Keratinocyte (primary cell): Measurements from ENCODE around the gene DZIP1L. TPM values are rescaled to one million over a fixed set of nuclear protein-coding genes. Genes with fewer than 3 reads are reported as not detected.

ENCODE experiments used
- DNase-seq: peaks from one replicate; pipeline ENCODE4 v3.0.0-alpha.2; 2011; ENCODE audit warnings: low read depth, missing footprints, low spot score
- FAIRE-seq: peaks from 2 replicates; lab custom pipeline; 2011; peaks lifted over from hg19 to GRCh38; lab: Jason Lieb, UNC
- H2AFZ ChIP-seq: 2 replicates; pipeline ENCODE4 v1.6.0; 2012; ENCODE audit warnings: low read length, control low read depth, inconsistent platforms; ENCODE audit not compliant: control insufficient read depth
- H3K27ac ChIP-seq: 2 replicates; pipeline ENCODE4 v1.5.1; 2011; ENCODE audit warnings: low read length; ENCODE audit not compliant: control insufficient read depth, insufficient read depth
- H3K27me3 ChIP-seq: 3 replicates; pipeline ENCODE4 v1.6.0; 2011; ENCODE audit warnings: low read length; ENCODE audit not compliant: control insufficient read depth, insufficient read depth; ENCODE audit errors: extremely low read depth
- H3K36me3 ChIP-seq, 2 experiments: 2 replicates in 1 of 2; 3 replicates in 1 of 2; pipeline ENCODE4 v1.5.1; 2011; ENCODE audit warnings: low read length in 2 of 2, mild to moderate bottlenecking in 1 of 2; ENCODE audit not compliant: control insufficient read depth in 2 of 2, insufficient read depth in 2 of 2; ENCODE audit errors: extremely low read depth in 1 of 2
- H3K4me1 ChIP-seq: 3 replicates; pipeline ENCODE4 v1.5.1; 2011; ENCODE audit warnings: low read length; ENCODE audit not compliant: control insufficient read depth, insufficient read depth; ENCODE audit errors: extremely low read depth
- H3K4me2 ChIP-seq: 3 replicates; pipeline ENCODE4 v1.6.0; 2011; ENCODE audit warnings: low read depth, low read length; ENCODE audit not compliant: control insufficient read depth, insufficient read depth; ENCODE audit errors: extremely low read depth
- H3K4me3 ChIP-seq, 3 experiments: fragments of 200-600 bp in 1 of 3; sonication (generic) in 1 of 3; 2 replicates in 2 of 3; 3 replicates in 1 of 3; pipeline ENCODE4 v1.5.1; 2011 to 2016; ENCODE audit warnings: low read length in 3 of 3, mild to moderate bottlenecking in 3 of 3, control low read depth in 2 of 3, inconsistent platforms in 1 of 3, low read depth in 1 of 3, mixed read lengths in 1 of 3, mixed run types in 1 of 3, moderate library complexity in 1 of 3; ENCODE audit not compliant: control insufficient read depth in 2 of 3, insufficient read depth in 2 of 3; ENCODE audit errors: extremely low read depth in 1 of 3
- H3K79me2 ChIP-seq: 2 replicates; pipeline ENCODE4 v1.6.0; 2012; ENCODE audit warnings: low read length; ENCODE audit not compliant: control insufficient read depth, insufficient read depth
- H3K9ac ChIP-seq: 3 replicates; pipeline ENCODE4 v1.6.0; 2011; ENCODE audit warnings: low read length; ENCODE audit not compliant: control insufficient read depth, insufficient read depth; ENCODE audit errors: extremely low read depth
- H3K9me1 ChIP-seq: 3 replicates; pipeline ENCODE4 v1.6.0; 2011; ENCODE audit warnings: low read length; ENCODE audit not compliant: control insufficient read depth, insufficient read depth; ENCODE audit errors: extremely low read depth
- H3K9me3 ChIP-seq: 2 replicates; pipeline ENCODE4 v1.5.1; 2012; ENCODE audit warnings: low read depth, low read length; ENCODE audit not compliant: control insufficient read depth
- H4K20me1 ChIP-seq: 3 replicates; pipeline ENCODE4 v1.6.0; 2011; ENCODE audit warnings: low read length; ENCODE audit not compliant: control insufficient read depth, insufficient read depth; ENCODE audit errors: extremely low read depth
- EZH2 ChIP-seq: IDR thresholded peaks from one replicate; pipeline ENCODE4 v1.6.1; 2012; ENCODE audit warnings: inconsistent platforms, mild to moderate bottlenecking, low read length, moderate library complexity
- dilution Hi-C: fragments of 300-500 bp; cut with MboI; formaldehyde crosslinking; loops from one replicate; pipeline ENCODE4 v1.7.0; 2020; ENCODE audit warnings: low sequenced_read_pairs; ENCODE audit not compliant: extremely low pct_ligation_motif_present
- polyA plus RNA-seq, 5 experiments: library from polyadenylated mRNA; depleted of rRNA in 3 of 5; stranded (reverse) in 3 of 5; stranded (forward) in 1 of 5; unstranded in 1 of 5; fragments of >200 nt; gene quantifications; 1 replicate in 1 of 5; 2 replicates in 3 of 5; 3 replicates in 1 of 5; pipeline versions ENCODE4 v1.2.1 to v1.2.3, GENCODE V29; 2011 to 2012; ENCODE audit warnings: missing spikeins in 2 of 5, low read depth in 1 of 5, low replicate concordance in 1 of 5
- TF ChIP-seq, protein P1 (sequence below), 3 experiments: IDR thresholded peaks in 1 of 3; conservative IDR thresholded peaks in 1 of 3; optimal IDR thresholded peaks in 1 of 3; 2 replicates in 2 of 3; 3 replicates in 1 of 3; pipeline versions ENCODE3 to v1.5.1; 2011; ENCODE audit warnings: low read length in 3 of 3, mild to moderate bottlenecking in 3 of 3, moderate library complexity in 2 of 3, control low read depth in 1 of 3, inconsistent platforms in 1 of 3; ENCODE audit not compliant: insufficient read depth in 2 of 3; ENCODE audit errors: extremely low read depth in 1 of 3

Gene DZIP1L
- polyA plus RNA-seq, 1 donor (not counting 4 experiments of a cell fraction or from before 2014, with no cell fraction given) = 1.7 TPM

DNA sequence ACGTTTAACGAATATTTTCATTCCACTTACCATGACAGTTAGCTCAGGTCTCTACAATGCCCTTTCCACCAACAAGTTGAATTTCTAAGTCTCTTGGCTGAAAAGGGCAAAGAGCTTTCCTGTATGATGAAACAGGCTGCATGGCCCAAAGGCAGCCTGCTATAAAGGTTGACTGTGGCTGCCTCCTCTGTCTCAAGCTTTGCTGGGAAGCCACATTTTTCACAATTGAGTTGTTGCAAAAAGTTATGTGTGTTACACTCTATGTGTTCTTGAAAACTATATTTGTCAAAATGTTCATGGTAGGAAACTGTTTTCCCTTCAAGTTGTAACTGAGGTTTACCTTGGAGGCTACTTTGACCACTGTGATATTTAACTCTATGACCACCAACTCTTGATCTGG is 49.5 kb downstream of the DZIP1L start:
- H2AFZ ChIP-seq = no peak overlapping the region
- peaks cover 0 to 5% of the 10 kb centered on the region in 2 experiments for H3K36me3 ChIP-seq
- H3K4me2 ChIP-seq = no peak overlapping the region
- H3K9me1 ChIP-seq = no peaks in the 10 kb centered on the region
- H3K9me3 ChIP-seq = no peaks in the 10 kb centered on the region
- FAIRE-seq (no peak), DNase-seq (no peak)
- TF ChIP-seq, protein P1, sequence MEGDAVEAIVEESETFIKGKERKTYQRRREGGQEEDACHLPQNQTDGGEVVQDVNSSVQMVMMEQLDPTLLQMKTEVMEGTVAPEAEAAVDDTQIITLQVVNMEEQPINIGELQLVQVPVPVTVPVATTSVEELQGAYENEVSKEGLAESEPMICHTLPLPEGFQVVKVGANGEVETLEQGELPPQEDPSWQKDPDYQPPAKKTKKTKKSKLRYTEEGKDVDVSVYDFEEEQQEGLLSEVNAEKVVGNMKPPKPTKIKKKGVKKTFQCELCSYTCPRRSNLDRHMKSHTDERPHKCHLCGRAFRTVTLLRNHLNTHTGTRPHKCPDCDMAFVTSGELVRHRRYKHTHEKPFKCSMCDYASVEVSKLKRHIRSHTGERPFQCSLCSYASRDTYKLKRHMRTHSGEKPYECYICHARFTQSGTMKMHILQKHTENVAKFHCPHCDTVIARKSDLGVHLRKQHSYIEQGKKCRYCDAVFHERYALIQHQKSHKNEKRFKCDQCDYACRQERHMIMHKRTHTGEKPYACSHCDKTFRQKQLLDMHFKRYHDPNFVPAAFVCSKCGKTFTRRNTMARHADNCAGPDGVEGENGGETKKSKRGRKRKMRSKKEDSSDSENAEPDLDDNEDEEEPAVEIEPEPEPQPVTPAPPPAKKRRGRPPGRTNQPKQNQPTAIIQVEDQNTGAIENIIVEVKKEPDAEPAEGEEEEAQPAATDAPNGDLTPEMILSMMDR (optimal IDR thresholded peaks at IDR 0.05 in 1 of 3, IDR thresholded peaks at IDR 0.05 in 1 of 3, conservative IDR thresholded peaks at IDR 0.05 in 1 of 3; ENCODE audit: extremely low read depth in 1 of 3, insufficient read depth in 2 of 3, low read length in 3 of 3) = no peak
- TF ChIP-seq EZH2 = no peak
- H3K9ac ChIP-seq = no peak overlapping the region
- dilution Hi-C loops = no loop called here
- no peaks in the 10 kb centered on the region for H4K20me1 ChIP-seq
- no peaks in the 10 kb centered on the region for H3K4me1 ChIP-seq
- no peaks in the 10 kb centered on the region for H3K27me3 ChIP-seq
- no peak overlapping the region for H3K4me3 ChIP-seq
- no peak overlapping the region for H3K27ac ChIP-seq
- no peaks in the 10 kb centered on the region for H3K79me2 ChIP-seq

DNA sequence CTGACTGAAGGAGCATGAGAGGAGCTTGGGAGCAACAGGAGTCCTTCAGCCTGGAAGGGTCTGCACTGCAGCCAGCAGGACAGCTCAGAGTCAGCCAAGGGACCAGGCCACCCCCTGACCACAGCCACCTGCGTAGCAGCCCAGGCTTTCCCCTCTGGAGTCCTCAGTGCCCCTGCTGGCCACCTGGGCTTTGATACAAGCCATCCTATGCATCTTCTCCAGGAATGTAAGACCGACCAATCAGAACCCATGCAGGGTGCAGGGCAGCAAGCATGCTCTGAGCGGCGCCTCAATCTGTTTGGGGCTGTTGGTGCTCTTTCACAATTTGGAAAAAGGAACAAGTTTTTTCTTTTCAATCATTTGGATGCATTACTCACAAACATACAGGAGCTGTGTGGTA is 52.0 kb downstream of the DZIP1L start:
- peaks cover 0 to 5% of the 10 kb centered on the region in 2 experiments for H3K36me3 ChIP-seq
- no peak for DNase-seq
- no peak overlapping the region for H3K9ac ChIP-seq
- H3K79me2 ChIP-seq = no peaks in the 10 kb centered on the region
- TF ChIP-seq, protein P1 (optimal IDR thresholded peaks at IDR 0.05 in 1 of 3, IDR thresholded peaks at IDR 0.05 in 1 of 3, conservative IDR thresholded peaks at IDR 0.05 in 1 of 3; ENCODE audit: extremely low read depth in 1 of 3, insufficient read depth in 2 of 3, low read length in 3 of 3) = no peak
- no peak for TF ChIP-seq EZH2
- dilution Hi-C loops = no loop called here
- no peak overlapping the region for H3K27ac ChIP-seq
- H3K4me1 ChIP-seq = no peaks in the 10 kb centered on the region
- H3K27me3 ChIP-seq = no peaks in the 10 kb centered on the region
- FAIRE-seq = no peak
- H4K20me1 ChIP-seq = no peaks in the 10 kb centered on the region
- no peak overlapping the region for H3K4me3 ChIP-seq
- H3K9me1 ChIP-seq = no peaks in the 10 kb centered on the region
- no peak overlapping the region for H2AFZ ChIP-seq
- H3K4me2 ChIP-seq = no peak overlapping the region
- no peaks in the 10 kb centered on the region for H3K9me3 ChIP-seq
